NCI-H1930 (cell line): ENCODE measurements around the gene POLR3A.

Experiments used
- DNase-seq, 2 experiments: peaks; one replicate each; lab custom pipeline; 2025; lab: John Stamatoyannopoulos, UW

The POLR3A gene

GRCh38 chr10:77977934-77978333 is 51.4 kb downstream of the POLR3A start:
- no peak for DNase-seq

GRCh38 chr10:77977016-77977415 is 52.3 kb downstream of the POLR3A start:
- no peak for DNase-seq

GRCh38 chr10:77975086-77975666 is 54.1 kb downstream of the POLR3A start:
- DNase-seq = no peak

- DNase-seq = no peak
Observed at GRCh38 chr10:77974396-77975074, 54.8 kb downstream of the POLR3A start.

GRCh38 chr10:77973276-77973675 is 56.0 kb downstream of the POLR3A start:
- no peak for DNase-seq

- no peak for DNase-seq
Observed at GRCh38 chr10:77972148-77972547, 57.2 kb downstream of the POLR3A start.

GRCh38 chr10:77971804-77972144 is 57.5 kb downstream of the POLR3A start:
- DNase-seq = no peak

- no peak for DNase-seq
Observed at GRCh38 chr10:77970869-77971803, 58.2 kb downstream of the POLR3A start.

- no peak for DNase-seq
Observed at GRCh38 chr10:77969114-77969513, 60.2 kb downstream of the POLR3A start.

GRCh38 chr10:77967611-77968022 is 61.7 kb downstream of the POLR3A start:
- no peak for DNase-seq

- no peak for DNase-seq
Observed at GRCh38 chr10:77965294-77965693, 64.0 kb downstream of the POLR3A start.

- no peak for DNase-seq
Observed at GRCh38 chr10:77964811-77965210, 64.5 kb downstream of the POLR3A start.

- no peak for DNase-seq
Observed at GRCh38 chr10:77963901-77964300, 65.4 kb downstream of the POLR3A start.

GRCh38 chr10:77962350-77963146 is 66.8 kb downstream of the POLR3A start:
- DNase-seq = no peak

- no peak for DNase-seq
Observed at GRCh38 chr10:77961668-77962067, 67.6 kb downstream of the POLR3A start.

GRCh38 chr10:77960829-77961329 is 68.4 kb downstream of the POLR3A start:
- no peak for DNase-seq

GRCh38 chr10:77959887-77960455 is 69.3 kb downstream of the POLR3A start:
- no peak for DNase-seq

GRCh38 chr10:77959384-77959783 is 69.9 kb downstream of the POLR3A start:
- no peak for DNase-seq

- no peak for DNase-seq
Observed at GRCh38 chr10:77955136-77955535, 74.2 kb downstream of the POLR3A start.

GRCh38 chr10:77949167-77949566 is 80.1 kb downstream of the POLR3A start:
- no peak for DNase-seq

- DNase-seq = no peak
Observed at GRCh38 chr10:77946084-77946483, 83.2 kb downstream of the POLR3A start.

GRCh38 chr10:77944519-77944918 is 84.8 kb downstream of the POLR3A start:
- DNase-seq = no peak
